Frontal cortex (tissue), 4 donors: ENCODE results near the gene TMEM134. TPM values are rescaled to one million over a fixed set of nuclear protein-coding genes. Genes with fewer than 3 reads are reported as not detected.
"Not testable (repeated sequence)": the region's sequence is repeated elsewhere in the genome, so short reads cannot be mapped to it uniquely, and the experiment has no call there.

ENCODE experiments used
- DNase-seq, 2 donors: peaks; one replicate each; pipeline ENCODE4 v3.0.0; 2012; ENCODE audit warnings: low spot score in 2 of 2
- FAIRE-seq: peaks from 2 replicates; lab custom pipeline; 2012; peaks lifted over from hg19 to GRCh38; lab: Jason Lieb, UNC
- total RNA-seq: library from RNA; depleted of rRNA; stranded (reverse); fragments of >200 nt; gene quantifications from one replicate; pipeline ENCODE4 v1.2.3, GENCODE V29; 2014
- donor health status: control.
- donor health status: control.
- donor health status: control.

Gene TMEM134
- total RNA-seq, 1 donor from 2014 or later = 17.5 TPM

DNA sequence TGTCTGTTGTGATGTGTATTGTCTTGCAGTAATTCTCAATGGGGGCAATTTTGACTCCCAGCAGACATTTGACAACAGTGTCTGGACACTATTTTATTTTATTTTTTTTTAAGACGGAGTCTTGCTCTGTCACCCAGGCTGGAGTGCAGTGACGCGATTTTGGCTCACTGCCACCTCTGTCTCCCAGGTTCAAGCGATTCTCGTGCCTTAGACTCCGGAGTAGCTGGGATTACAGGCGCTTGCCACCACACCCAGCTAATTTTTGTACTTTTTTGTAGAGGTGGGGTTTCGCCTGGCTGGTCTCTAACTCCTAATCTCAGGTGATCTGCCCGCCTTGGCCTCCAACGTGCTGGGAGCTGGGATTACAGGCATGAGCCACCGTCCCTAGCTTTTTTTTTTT, 39.3 kb downstream of the TMEM134 start:
- DNase-seq = no peak
- FAIRE-seq = no peak

GRCh38 chr11:67429038-67429668, 39.9 kb downstream of the TMEM134 start:
- DNase-seq = no peak
- no peak for FAIRE-seq

DNA sequence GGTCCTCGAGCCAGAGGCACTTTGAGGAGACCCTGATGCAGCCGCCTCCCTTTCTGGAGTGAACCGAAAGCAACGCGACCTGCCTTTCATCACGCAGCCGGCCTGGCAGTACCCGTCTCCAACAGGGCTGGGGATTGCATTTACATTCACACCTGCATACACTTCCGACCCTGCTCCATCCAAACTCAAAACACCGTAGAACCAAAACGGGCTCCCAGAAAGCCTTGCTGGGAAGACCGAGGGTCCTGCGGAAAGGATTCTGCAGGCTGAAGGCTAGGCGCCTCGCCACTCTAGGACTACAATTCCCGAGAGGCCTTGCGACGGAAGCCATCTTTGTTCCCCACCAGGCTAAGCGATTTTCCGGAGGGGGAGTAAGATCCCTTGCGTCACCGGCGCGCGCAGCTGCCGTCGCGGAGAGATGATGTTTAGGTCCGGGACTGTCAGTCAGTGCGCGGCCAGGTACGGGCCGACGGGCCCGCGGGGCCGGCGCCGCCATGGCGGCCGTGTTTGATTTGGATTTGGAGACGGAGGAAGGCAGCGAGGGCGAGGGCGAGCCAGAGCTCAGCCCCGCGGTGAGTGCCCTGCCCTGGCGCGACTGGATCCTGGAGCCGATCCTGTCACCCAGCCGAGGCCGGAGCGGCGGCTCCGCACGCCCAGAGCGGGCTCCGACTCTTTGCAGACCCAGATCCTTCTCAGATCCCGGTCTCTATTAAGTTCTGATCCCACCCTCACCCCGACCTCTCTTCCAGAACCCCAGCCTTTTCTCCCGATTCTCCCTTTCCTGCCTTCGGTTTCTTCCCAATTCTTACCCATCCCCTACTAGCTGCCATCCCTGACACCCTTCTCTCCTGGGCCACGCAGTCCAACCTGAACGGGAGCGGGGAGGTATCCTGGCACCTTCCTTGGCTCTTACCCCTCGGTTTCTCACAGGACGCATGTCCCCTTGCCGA, 40.7 kb downstream of the TMEM134 start, which contains the start of gene RPS6KB2:
TSS of gene RPS6KB2 (plus strand) at position 443 of the 950 bp plus-strand sequence. CDS start at position 495, 52 bp downstream.
- FAIRE-seq (no peak), DNase-seq (peak; percentile 100)

DNA sequence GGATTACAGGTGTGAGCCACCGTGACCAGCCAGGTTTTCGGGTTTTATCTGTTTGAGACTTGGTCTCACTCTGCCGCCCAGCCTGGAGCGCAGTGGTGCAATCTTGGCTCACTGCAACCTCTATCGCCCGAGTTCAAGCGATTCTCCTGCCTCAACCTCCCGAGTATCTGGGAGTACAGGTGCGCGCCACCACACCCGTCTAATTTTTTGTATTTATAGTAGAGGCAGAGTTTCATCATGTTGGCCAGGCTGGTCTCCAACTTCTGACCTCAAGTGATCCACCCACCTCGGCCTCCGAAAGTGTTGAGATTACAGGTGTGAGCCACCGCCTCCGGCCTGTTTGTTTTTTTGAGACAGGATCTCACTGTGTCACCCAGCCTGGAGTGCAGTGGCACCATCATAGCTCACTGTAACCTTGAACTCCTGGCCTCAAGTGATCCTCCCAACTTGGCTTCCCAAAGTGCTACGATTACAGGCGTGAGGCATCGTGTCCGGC, 41.6 kb downstream of the TMEM134 start:
- not testable (repeated sequence) for DNase-seq, FAIRE-seq

DNA sequence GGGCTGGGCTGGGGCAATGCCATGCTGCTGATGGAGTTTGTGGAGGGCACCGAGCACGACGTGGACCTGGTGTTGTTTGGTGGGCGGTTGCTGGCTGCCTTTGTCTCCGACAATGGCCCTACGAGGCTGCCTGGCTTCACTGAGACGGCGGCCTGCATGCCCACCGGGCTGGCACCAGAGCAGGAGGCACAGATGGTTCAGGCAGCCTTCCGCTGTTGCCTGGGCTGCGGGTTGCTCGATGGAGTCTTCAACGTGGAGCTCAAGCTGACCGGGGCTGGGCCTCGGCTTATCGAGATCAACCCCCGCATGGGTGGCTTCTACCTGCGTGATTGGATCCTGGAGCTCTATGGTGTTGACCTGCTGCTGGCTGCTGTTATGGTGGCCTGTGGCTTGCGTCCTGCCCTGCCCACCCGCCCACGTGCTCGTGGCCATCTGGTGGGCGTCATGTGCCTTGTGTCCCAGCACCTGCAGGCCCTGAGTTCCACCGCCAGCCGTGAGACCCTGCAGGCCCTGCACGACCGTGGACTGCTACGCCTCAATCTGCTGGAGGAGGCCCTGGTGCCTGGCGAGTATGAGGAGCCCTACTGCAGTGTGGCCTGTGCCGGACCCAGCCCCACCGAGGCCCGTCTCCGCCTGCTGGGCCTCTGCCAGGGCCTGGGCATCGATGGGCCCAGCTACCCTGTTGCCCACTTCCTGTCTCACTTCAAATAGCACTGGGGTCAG, 45.0 kb downstream of the TMEM134 start:
- FAIRE-seq (no peak), DNase-seq (no peak)

DNA sequence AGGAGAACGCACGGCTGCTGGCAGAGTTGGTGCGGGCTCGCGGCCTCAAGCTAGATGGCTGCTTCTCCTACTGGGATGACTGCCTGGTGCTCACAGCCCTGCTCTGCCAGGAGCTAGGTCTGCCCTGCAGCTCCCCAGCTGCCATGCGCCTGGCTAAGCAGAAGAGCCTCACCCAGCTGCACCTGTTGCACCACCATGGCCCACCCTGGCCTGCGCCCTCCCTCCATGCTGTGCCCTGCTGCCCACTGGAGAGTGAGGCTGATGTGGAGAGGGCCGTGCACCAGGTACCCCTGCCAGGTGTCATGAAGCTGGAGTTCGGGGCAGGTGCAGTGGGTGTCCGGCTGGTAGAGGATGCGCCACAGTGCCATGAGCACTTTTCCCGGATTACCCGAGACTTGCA, 45.6 kb downstream of the TMEM134 start:
- DNase-seq = no peak
- FAIRE-seq = no peak

GRCh38 chr11:67422891-67423290, 46.2 kb downstream of the TMEM134 start:
- no peak for DNase-seq
- FAIRE-seq = no peak

- DNase-seq = no peak
- FAIRE-seq = no peak
Observed at GRCh38 chr11:67421430-67422031, 47.5 kb downstream of the TMEM134 start.

GRCh38 chr11:67420646-67421429, 48.2 kb downstream of the TMEM134 start:
- DNase-seq (peak; percentile 95 to 100), FAIRE-seq (no peak)

GRCh38 chr11:67420147-67420645, 48.9 kb downstream of the TMEM134 start:
- FAIRE-seq (no peak), DNase-seq (no peak)

DNA sequence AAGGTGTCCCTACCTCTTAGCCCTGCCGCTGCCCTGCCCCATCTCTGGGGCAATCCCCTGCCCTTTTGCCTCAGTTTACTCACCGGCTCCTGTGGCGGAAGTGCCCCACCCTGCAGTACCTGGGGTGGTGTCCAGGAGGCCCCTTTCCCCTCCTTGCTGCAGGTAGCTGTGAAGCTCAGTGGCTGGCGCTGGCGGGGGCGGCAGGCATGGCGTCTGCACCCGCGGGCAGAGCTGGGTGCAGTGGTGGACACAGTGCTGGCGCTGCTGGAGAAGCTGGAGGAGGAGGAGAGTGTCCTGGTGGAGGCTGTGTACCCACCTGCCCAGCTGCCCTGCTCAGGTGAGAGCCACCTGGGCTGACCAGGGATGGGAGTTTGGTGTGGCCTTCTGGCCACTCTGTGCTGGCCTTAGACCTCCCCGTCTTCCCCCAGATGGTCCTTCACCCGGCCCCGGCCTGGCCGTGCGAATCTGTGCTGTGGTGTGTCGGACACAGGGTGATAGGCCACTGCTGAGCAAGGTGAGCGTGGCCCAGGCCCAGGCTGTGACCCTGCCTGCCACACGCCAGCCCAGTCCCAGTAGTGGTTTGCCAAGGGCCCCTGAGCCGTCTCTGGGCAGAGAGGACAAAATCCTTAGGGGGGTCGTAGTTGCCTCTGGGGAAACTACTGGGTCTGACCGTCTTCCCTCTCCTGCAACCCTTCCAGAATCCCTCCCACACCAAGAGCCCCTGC, 49.6 kb downstream of the TMEM134 start:
- FAIRE-seq = no peak

GRCh38 chr11:67418476-67419281, 50.4 kb downstream of the TMEM134 start:
- FAIRE-seq (no peak), DNase-seq (no peak)

More for the DNA sequence above, 49.6 kb downstream of the TMEM134 start:
- no peak for DNase-seq

DNA sequence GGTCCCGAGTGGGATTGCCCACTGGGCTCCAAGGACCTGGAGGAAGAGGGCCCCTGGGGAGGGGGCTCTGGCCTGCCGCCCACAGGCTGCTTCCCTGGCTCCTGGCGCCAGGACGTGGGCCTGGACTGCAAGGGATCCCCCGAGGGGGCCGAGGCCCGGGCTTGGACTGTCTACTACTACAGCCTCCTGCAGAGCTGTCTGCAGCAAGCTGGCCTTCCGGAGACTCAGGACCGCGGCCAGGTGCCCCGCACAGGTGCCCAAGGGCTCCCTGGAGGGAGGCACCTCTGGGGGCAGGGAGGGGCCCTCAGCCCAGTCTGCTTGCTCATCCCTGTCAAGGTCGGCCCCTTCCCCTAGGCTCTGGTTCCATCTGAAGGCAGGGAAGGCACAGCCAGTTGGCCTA, 51.6 kb downstream of the TMEM134 start:
- no peak for DNase-seq

GRCh38 chr11:67416416-67417335, 52.4 kb downstream of the TMEM134 start:
- FAIRE-seq (no peak), DNase-seq (no peak)

More for the DNA sequence above, 51.6 kb downstream of the TMEM134 start:
- FAIRE-seq = no peak

DNA sequence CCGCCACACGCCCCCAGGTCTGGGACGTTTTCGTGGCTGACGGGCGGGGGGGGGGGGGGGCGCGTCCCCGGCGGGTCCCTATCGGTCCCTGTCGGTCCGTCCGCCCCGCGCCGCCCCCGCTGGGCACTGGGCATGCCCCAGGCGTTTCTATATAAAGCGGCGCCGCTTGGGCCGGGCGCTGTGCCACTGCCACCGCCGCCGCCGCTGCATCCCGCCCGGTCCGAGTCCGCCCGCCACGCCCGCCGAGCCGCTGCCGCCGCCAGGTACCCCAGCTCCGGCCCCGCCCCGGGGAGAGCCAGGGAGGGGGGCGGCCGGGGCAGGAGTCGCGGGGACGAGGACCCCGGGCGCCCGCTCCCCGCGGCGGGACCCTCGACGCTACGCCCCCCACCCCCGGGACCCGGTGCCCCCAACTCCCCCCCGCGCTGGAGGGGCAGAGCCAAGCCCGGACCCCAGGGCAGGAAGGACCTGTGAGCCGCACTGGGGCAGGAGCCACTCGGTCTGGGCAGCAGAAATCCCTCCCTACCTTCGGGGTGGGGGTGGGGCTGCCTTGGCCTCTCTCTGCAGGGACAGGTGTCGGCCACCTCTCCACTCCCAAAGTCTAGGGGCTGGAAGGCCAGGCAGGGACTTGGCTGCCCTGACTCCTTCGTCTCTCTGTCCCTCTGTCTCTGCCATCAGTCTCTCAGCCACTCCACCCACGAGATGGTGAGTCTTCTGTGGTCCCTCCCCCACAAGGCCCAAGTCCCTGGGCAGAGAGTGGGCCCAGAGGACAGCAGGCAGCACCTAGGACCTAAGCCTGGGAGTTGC, 53.3 kb downstream of the TMEM134 start, which contains the start of gene CARNS1:
TSS of gene CARNS1 (plus strand) at position 178 of the 804 bp plus-strand sequence. CDS start at position 700, 522 bp downstream.
- no peak for FAIRE-seq
- DNase-seq = peak; percentile 64 to 77
